ENCODE results near the gene CRYBG1.

GRCh38 chr6:106452628-106453027 lies 92.1 kb downstream of the CRYBG1 start:
- TF ChIP-seq CTCF (optimal IDR thresholded peaks at IDR 0.05 in 1 of 3, IDR thresholded peaks at IDR 0.05 in 1 of 3, conservative IDR thresholded peaks at IDR 0.05 in 1 of 3; ENCODE audit: extremely low read depth in 1 of 3, insufficient read depth in 2 of 3, low read length in 3 of 3): no peak
- no peak for TF ChIP-seq EZH2 (IDR thresholded peaks at IDR 0.05; ENCODE audit: low read length)
